HG03442 (cell line): Measurements from ENCODE around the gene BSND.

Experiments used
- ATAC-seq: cut with Tn5 transposase; IDR thresholded peaks from one replicate; pipeline ENCODE4 v1.9.1; 2021; ENCODE audit warnings: mild to moderate bottlenecking, moderate library complexity; ENCODE audit not compliant: unreplicated experiment

BSND gene

DNA sequence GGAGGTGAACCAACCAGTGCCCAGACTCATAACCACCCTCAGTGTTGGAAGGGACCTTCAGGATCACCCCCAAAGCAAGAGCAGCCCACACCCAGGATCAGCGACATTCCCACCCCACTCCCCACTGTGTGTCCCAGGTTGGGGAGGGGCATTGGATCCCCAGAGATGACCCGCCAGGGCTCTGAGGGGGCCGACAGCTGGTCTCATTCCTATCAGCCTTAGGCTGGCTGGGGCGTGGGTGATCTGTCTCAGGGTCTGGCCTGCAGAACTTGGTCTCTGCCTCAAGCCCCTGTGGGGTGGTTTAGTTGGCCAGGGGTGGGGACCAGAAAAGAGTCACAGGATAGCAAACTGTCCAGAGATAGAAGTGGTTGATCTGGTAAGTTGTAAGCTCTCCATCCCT lies 7.8 kb upstream of the BSND start:
- no peak for ATAC-seq

DNA sequence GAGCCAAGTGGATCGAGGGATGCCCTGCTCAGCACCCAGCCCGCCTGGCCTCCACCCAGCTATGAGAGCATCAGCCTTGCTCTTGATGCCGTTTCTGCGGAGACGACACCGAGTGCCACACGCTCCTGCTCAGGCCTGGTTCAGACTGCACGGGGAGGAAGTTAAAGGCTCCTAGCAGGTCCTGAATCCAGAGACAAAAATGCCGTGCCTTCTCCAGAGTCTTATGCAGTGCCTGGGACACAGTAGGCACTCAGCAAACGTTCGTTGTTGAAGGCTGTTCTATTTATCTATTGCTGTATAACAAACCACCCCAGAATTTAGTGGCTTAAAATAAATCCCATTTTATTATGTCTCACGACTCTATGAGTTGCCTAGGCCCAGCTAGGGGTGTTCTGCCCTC lies 6.8 kb upstream of the BSND start:
- ATAC-seq: no peak

DNA sequence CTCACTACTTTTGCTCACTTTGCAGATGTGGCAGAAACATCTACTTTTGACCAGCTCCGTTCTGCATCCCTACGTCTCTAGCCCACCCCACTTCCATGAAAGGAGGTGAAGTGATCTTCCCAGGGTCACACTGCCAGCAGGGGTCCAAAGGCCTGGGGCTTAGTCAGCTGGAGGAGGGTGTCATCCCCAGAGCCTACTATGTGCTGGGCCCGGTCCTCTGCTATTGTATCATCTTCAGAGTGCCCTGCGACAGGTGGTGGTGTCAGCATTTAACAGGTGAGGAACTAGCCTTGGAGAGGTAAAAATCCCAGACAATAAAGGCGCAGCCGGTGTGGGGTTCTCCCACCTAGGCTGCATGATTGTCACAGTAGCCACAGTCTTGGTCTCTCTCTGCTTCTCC lies 5.6 kb upstream of the BSND start:
- ATAC-seq: no peak

DNA sequence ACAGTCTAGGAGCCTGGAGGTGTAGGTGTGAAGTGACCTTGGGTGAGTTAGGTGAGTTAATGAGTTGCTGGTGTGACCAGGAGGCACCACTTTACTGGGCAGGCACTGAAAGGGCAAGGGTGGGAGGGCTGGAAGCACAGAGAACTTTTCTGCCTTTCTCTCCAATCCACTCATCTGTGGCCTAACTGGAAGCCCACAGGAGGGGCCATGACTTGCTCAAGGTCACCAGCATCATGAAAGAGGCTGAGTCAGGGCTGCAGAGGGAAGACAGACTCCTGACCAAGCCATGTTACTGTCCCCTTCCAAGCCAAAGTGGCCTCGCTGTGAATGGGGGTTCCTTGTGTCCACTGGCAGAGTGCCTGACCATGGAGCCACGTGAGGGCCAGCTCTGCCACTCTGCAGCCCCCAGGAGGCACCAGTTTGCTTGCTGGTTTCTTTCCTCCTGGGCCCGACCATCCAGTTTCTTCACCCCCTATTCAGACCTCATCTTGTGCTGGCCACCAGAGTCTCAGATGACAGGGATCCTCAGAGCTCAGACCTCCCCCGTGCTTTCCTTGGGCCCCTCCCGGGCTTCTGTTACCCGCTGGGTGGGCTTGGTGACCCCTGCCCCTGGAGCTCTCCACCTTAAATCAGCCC lies 4.3 kb upstream of the BSND start:
- no peak for ATAC-seq

DNA sequence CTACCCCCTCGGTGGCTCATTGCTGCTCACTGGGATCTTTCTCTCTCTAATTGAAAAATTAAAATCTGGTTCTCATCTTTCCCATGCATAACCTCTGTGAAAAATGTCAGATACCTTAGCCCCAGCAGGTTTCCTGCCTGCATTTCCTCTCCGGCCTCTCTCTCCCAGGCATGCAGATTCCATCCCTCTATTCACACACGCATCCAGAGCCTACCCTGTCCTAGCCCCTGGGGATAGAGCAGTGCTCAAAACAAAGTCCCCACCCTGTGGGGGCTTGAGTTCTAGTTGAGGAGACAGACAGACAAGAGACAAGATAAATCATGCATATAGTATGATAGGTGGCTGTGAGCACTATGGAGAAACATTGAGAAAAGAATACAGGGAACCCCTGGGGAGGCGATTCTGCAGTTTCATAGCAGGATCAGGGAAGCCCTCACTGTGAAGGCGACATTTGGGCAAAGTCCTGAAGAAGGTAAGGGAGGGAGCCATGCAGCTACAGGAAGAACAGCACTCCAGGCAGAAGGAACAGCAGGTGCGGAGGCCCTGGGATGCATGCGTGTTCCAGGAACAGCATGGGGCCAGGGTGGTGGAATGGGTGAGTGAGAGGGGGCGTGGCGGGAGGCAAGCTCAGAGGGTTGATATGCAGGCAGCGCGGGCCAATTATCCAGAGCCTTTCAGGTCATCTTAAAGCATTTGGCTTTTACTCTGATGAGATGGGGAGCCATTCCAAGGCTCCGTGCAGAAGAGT lies 3.5 kb upstream of the BSND start:
- no peak for ATAC-seq

DNA sequence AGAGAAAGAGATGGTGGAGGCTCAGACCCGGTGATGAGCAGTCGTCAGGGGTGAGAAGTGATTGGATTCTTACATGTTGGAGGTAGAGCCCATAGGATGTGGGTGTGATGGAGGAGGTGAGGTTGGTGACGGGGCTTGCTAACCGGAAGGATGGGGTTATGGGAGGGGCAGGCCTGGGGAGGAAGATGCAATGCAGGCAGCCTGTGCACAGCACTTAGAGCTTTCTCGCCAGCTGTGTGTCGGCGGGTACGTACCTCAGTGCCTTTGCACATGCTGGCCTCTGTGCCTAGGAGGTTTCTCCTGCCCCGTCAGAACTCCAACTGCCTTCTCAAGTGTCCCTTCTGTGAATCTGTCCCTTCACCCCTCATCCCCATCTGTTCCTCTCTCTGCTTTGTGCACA lies 2.9 kb upstream of the BSND start:
- ATAC-seq: no peak

DNA sequence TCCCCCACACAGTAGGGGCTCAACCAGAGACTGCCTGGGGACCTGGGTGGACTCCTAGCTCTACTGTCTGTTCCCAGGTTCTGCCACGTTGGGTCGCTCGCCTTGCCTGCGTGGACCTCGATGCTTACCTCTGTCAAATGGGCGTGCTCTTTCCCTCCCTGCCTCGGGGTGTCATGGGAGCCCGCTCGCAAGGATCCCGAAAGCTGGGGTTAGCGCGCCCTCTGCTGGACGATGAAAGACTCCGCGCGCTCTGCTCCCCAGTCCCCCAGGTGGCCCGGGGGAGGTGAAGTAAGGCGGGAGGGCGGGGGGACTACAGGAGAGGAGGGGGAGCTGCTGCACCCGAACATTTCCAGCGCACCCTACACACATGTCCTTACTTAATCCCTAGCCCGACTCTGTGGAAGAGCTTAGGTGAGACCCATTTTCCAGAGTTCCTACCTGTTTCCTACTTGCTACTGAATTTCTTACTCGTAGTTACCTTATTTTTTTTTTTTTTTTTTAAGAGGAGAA lies 2.3 kb upstream of the BSND start:
- ATAC-seq: peak; percentile 76

DNA sequence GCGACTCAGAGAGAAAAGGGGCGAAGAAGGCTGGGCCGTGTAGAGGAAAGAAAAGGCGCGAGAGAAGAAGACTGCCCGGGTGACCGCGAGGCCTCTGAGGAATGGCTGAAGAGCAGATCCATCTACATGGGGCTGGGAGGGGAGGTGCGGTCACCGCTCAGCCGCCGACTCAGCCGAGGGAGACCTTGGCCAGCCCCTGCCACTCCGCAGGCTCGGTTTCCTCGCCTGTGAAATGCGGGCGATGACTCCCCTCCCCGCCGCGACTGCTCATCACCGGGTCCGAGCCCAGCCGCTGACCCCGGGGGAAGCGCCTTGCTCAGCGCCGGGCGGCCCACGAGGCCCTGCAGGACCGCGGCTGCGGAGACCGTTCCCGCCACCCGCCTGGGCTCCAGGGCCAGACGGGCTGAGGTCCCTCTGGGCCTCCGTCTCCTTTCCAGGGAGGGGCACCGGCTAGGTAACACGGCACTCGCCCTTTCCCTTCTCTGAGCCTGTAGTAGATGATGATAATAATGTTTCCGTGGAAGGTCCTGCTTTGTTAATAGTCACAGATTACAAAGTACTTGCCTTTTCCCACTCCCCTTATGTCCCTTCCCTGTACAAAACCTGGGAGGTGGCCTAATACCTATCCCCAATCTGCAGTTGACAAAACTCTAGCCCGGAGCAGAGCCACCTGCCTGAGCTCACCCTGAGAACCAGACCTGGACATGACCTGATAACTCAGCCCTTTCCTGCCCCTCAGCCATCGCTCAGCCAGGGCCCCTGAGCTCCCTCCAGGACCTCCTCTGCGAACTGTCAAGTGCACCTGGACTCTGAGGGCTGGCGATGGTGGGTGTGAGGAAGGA lies 1.6 kb upstream of the BSND start:
- ATAC-seq: no peak

DNA sequence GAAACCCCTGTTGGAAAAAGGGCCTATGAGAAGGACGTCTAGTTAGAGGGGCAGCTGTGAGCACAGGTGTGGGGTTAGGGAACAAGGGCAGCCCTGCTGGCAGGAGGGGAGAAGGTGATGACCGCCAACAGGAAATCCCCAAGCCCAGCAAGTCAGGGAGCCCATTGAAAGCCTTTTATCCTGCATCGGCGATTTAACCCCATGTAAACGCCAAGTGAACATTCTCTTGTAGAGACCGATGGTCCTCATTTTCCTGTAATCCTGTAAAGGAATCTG lies 1.1 kb upstream of the BSND start:
- ATAC-seq: no peak

DNA sequence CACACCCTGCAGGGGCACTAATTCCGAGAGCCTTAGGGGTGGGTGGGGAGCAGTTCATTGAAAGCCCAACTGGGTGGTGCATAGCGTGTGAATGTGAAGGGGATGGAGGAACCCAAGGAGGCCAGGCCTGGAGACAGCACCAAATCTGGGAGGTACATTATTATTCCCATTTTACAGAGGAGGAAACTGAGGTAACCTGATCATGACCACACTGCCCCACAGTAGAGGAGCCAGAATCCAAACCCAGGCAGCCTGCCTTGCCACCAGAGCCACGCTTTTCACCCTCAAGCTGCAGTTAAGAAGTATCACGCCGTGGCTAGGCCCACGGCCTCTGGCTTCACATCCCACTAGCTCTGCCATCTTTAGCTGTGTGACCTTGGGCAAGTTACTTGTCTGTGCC lies 633 bp upstream of the BSND start:
- ATAC-seq: no peak

DNA sequence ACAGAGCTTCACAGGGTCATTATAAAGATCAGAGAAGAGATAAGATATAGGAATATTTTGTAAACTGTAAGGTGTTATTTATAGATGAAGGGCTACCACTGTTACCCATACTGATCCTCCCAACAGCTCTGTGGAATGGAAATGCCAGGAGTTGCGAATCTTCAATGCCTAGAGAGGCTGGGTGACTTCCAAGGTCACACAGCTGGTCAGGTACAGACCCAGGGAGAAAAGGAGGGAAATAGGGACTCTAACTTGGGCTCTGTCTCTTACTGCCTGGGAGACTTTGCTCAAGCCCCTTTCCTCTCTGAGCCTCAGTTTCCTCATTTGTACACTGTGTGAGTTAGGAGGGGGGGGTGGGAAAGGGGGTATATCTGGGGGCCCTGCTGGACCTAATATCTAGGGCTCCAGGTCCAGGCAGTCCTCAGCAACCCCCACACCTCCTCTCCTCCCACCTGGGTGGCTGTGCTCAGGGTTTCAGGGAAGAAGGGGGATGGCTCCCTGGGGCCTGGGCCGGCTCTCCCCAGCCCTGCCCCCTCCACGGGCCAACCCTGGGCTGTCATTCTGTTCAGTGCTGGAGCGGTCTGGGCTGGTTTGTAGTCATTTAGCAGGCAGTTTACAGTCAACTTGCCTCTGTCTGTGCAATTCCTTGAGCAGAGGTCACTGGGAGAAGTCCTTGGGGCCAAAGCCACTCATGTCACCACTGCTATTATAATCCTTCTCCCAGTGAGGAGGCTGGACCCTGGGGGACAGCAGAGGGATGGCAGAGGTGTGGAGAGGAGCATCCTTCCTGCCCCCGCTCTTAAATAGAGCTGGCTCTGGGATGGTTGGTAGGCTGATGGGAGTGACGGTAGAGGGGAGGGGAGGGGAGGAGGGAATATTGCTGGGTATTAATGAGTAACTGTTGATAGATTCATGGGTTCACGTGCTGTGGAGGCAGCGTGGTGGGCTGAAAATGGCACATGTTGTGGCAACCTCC lies 1.7 kb downstream of the BSND start:
- no peak for ATAC-seq

DNA sequence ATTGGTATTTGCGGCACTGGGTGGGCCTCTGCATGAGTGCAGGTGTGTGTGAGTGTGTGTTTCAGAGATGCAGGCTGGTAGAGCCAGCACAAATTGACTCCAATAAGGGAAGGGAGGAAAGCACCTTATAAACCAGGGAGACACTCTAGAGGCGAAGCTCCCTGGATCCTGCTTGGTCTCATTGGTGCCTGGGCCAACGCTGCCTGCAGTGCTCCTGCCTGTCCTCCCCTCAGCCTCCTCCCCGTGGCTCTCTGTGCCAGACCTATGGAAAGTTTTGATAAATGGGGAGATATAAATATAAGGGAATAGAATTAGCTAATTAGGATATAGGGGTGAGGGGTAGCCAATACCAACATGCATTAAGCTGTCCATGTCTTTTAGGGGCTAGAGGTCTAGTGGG lies 2.6 kb downstream of the BSND start:
- no peak for ATAC-seq

DNA sequence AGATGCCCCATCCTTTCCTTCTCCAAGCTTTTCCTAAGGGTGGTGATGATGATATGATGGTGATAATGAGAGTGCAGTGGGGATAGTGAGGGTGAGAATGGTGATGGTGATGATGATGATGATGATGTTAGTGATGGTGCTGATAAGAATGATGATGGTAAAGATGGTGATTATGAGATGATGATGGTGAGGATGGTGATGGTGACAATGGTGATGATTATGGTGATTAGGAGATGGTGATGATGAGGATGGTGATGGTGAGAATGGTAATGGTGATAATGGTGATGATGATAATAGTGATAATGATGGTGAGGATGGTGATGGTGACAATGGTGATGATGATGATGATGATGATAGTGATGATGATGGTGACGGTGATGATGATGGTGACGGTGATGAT lies 4.0 kb downstream of the BSND start:
- ATAC-seq: no peak

DNA sequence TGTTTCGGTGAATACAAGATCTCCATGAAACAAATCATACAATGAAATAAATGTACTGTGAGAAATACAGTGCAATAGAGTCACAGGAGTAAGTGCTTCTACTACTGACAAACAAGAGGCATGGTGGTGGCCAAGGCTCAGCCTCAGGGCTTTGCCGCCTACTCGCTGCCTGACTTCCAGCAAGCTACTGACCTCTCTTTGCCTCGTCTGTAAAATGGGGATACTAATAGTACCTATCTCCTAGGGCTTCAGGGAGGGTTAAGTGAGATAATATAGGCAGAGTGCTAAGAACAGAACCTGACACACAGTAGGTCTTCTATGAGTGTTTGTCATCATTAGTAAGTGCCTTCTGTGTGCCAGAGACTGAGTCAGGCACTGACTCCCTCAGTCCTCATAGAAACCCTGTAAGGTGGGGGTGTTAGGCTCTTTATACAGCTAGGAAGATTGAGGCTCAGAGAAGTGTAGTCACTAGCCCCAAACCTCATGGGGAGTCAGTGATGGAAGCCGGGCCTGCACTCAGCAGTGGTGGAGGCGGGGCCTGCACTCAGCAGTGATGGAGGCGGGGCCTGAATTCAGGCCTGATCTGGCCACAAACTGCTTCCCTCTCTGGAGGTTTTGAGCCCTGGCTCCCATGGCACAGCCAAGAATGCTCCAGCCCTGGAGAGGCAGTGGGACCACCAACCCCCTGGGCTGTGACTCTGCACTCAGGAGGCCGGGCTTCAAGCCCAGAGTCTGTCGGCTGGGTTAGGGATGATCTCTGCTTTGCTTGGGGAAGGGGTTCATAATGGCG lies 6.8 kb downstream of the BSND start:
- no peak for ATAC-seq

DNA sequence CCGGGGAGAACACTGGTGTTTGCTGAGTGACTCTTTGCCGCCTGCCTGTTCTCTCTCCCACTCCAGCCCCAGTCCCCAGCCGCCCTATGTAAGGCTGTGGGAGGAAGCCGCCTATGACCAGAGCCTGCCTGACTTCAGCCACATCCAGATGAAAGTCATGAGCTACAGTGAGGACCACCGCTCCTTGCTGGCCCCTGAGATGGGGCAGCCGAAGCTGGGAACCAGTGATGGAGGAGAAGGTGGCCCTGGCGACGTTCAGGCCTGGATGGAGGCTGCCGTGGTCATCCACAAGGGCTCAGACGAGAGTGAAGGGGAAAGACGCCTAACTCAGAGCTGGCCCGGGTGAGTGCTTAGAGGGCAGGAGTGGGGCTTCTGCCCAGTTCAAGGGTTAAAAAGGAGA lies 8.2 kb downstream of the BSND start:
- no peak for ATAC-seq

DNA sequence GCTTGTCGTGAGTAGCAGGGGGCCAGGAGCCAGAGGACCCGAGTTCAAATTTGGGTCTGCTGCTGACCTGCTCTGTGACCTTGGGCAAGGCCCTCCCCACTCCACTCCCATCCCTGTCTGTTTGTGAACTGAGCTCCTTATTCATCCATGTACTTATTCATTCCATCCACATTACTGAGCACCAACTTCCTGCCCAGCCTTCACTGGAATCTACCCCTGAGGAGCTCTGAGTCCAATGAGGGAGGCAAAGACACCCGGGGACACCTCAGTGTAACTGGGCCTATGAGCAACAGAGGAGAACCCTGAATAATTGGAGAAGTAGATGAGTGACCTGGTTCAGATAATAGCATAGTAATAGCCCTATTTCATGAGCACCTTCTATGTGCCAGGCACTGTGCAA lies 8.9 kb downstream of the BSND start:
- no peak for ATAC-seq

DNA sequence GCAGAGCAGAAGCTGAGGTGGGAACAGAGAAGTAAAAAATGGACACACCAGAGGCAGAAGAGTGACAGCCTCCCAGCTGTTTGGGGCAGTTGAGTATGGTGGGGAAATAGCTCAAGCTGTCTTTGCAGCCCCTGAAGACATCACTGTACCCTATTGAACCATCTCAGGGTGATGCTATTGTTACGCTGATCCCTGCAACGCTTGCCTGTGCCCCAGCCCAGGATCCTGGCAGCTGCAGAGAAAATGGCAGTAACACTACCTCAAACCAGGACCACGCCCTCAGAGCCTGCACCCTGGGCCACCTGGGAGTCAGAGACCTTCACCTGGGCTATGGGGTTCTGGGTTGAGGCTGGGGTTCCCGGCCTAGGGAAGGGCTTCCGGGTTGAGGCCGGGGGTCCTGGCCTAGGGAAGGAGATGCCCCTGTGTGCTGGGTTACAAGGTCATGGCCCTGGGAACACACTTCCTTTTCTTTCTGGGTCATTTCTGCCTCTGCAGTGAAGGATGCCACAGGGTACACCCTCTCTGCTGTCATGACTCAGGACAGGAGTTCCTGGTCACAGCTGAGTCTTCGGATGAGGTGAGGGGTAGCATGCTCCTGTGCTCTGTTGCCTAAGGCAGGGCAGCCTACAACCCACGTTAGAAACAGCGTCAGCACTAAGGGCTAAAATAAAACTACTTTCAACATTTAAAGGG lies 11.6 kb downstream of the BSND start:
- no peak for ATAC-seq

DNA sequence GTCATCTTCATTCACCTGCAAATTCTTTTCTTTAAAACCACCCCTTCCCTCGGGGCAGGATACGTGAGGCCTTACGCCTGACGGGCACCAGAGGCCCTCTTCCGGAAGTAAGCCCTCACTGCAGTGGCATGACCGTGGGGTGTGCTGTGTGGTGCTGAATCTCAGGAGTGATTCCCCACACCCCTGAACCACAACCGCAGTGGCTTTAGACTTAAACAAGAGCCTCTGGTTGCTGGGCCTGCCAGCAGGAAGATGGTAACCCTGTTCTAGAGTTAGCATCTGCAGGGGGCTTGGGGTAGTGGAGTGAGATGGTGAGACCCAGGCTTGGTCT lies 12.1 kb downstream of the BSND start:
- no peak for ATAC-seq

DNA sequence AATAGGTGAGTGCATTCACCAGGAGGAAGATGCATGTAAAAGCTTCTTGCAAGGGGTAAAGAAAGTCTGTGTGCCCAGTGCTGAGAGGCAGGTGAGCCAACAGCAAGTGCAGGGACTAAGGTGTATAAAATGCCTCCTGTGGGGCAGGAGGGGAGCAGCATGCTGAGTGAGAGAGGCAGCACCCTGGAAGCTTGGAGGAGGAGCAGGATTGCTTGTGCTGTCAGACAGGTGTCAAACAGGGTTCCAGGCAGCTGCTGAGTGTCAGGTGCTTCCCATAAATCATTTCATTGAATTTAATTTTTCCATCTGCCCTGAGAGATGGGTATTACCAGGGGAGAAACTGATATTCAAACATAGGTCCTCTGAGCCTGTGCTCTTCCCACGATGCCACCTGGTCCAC lies 13.9 kb downstream of the BSND start:
- ATAC-seq: no peak

DNA sequence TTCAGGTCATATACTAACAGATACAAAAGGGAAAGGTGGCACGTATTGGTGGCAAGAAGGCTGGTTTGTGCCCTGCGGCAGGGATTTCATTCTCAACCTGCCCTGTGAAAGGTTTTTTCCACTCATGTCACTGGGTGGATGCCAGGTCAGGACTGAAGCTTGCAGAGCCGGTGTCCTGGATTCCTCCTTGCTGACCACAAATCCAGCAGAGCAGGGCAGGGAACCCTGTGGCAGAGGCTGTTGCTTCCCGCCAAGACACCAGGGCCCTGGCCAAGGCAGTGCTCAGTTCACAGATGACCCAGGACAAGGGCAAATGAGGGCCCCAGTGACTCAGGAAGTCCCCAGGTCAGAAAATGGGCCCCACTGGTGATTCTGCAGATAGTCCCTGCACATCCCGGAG lies 16.4 kb downstream of the BSND start:
- no peak for ATAC-seq
